GM12878 (cell line): ENCODE measurements around the gene ZER1.

Source experiments
- BRCA1 ChIP-seq: IDR thresholded peaks from 2 replicates; pipeline ENCODE4 v1.6.1; 2011; ENCODE audit warnings: low read depth, low read length, improper control_type of control experiment
- CHD2 ChIP-seq: IDR thresholded peaks from 2 replicates; pipeline ENCODE4 v1.6.1; 2011; ENCODE audit warnings: low read depth, low read length, improper control_type of control experiment, borderline replicate concordance
- HCFC1 ChIP-seq: fragments of 150-350 bp; IDR thresholded peaks from 2 replicates; pipeline ENCODE4 v1.6.1; 2014; ENCODE audit warnings: low read length
- POLR2A ChIP-seq: IDR thresholded peaks from 2 replicates; pipeline ENCODE4 v1.6.1; 2011; ENCODE audit warnings: low read depth, mild to moderate bottlenecking, low read length
- RAD21 ChIP-seq: IDR thresholded peaks from 2 replicates; pipeline ENCODE4 v1.6.1; 2011; ENCODE audit warnings: mild to moderate bottlenecking, low read depth, low read length, moderate library complexity; ENCODE audit not compliant: insufficient read depth
- SP1 ChIP-seq: IDR thresholded peaks from one replicate; pipeline ENCODE4 v1.6.1; 2011; ENCODE audit warnings: low read depth, low read length
- TCF7 ChIP-seq: IDR thresholded peaks from 2 replicates; pipeline ENCODE4 v1.6.1; 2014; ENCODE audit warnings: antibody characterized with exemption, borderline replicate concordance
- TF ChIP-seq, protein P1 (sequence below): fragments of 450-650 bp; IDR thresholded peaks from 2 replicates; pipeline ENCODE4 v1.6.1; 2018; ENCODE audit warnings: mild to moderate bottlenecking, low read depth, moderate library complexity; ENCODE audit not compliant: partially characterized antibody
- TF ChIP-seq, protein P2 (sequence below): IDR thresholded peaks from 2 replicates; pipeline ENCODE4 v1.6.1; 2011; ENCODE audit warnings: low read depth, mild to moderate bottlenecking, low read length, moderate library complexity, borderline replicate concordance; ENCODE audit errors: extremely low read depth
- TF ChIP-seq, protein P3 (sequence below): IDR thresholded peaks from 2 replicates; pipeline ENCODE4 v1.6.1; 2012; ENCODE audit warnings: low read depth, low read length, improper control_type of control experiment
- TF ChIP-seq, protein P4 (sequence below), 3 experiments: IDR thresholded peaks in 2 of 3; conservative IDR thresholded peaks in 1 of 3; 2 replicates each; pipeline ENCODE4 v1.5.1; 2011; ENCODE audit warnings: low read depth in 3 of 3, low read length in 3 of 3, mild to moderate bottlenecking in 3 of 3, control low read depth in 2 of 3, moderate library complexity in 2 of 3, inconsistent platforms in 1 of 3, mixed read lengths in 1 of 3; ENCODE audit not compliant: control insufficient read depth in 2 of 3, insufficient read depth in 1 of 3; ENCODE audit errors: extremely low read depth in 1 of 3
- TF ChIP-seq, protein P5 (sequence below): IDR thresholded peaks from 2 replicates; pipeline ENCODE4 v1.6.1; 2012; ENCODE audit warnings: low read length, inconsistent platforms

DNA sequence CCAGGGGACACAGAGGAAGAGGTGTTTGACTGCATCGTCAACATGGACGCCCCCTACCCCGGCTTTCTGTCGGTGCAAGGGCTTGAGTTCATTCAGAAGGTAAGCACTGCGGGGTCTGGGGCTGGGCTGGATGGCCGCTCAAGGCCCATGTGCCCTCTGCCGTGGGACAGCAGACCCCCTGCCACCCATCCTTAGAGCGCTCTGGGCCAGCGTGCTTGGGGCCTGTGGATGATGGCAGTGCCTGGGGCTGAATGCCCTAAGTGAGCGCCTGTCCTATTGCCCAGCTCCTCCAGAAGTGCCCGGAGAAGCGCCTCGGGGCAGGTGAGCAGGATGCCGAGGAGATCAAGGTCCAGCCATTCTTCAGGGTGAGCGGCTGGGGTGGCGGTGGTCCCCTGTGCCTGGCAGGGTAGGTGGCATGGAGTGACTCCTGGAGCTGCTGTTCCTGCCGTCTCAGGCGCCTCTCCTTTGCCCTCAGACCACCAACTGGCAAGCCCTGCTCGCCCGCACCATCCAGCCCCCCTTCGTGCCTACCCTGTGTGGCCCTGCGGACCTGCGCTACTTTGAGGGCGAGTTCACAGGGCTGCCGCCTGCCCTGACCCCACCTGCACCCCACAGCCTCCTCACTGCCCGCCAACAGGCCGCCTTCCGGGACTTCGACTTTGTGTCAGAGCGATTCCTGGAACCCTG, 51.7 kb downstream of the ZER1 start:
- no peak for TF ChIP-seq CHD2
- TF ChIP-seq BRCA1: no peak
- TF ChIP-seq, protein P1, sequence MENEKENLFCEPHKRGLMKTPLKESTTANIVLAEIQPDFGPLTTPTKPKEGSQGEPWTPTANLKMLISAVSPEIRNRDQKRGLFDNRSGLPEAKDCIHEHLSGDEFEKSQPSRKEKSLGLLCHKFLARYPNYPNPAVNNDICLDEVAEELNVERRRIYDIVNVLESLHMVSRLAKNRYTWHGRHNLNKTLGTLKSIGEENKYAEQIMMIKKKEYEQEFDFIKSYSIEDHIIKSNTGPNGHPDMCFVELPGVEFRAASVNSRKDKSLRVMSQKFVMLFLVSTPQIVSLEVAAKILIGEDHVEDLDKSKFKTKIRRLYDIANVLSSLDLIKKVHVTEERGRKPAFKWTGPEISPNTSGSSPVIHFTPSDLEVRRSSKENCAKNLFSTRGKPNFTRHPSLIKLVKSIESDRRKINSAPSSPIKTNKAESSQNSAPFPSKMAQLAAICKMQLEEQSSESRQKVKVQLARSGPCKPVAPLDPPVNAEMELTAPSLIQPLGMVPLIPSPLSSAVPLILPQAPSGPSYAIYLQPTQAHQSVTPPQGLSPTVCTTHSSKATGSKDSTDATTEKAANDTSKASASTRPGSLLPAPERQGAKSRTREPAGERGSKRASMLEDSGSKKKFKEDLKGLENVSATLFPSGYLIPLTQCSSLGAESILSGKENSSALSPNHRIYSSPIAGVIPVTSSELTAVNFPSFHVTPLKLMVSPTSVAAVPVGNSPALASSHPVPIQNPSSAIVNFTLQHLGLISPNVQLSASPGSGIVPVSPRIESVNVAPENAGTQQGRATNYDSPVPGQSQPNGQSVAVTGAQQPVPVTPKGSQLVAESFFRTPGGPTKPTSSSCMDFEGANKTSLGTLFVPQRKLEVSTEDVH: no peak
- TF ChIP-seq, protein P2, sequence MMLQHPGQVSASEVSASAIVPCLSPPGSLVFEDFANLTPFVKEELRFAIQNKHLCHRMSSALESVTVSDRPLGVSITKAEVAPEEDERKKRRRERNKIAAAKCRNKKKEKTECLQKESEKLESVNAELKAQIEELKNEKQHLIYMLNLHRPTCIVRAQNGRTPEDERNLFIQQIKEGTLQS: no peak
- TF ChIP-seq, protein P3, sequence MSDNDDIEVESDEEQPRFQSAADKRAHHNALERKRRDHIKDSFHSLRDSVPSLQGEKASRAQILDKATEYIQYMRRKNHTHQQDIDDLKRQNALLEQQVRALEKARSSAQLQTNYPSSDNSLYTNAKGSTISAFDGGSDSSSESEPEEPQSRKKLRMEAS: no peak
- TF ChIP-seq RAD21: no peak
- TF ChIP-seq SP1: no peak
- no peak for TF ChIP-seq TCF7
- TF ChIP-seq HCFC1: no peak
- TF ChIP-seq, protein P4, sequence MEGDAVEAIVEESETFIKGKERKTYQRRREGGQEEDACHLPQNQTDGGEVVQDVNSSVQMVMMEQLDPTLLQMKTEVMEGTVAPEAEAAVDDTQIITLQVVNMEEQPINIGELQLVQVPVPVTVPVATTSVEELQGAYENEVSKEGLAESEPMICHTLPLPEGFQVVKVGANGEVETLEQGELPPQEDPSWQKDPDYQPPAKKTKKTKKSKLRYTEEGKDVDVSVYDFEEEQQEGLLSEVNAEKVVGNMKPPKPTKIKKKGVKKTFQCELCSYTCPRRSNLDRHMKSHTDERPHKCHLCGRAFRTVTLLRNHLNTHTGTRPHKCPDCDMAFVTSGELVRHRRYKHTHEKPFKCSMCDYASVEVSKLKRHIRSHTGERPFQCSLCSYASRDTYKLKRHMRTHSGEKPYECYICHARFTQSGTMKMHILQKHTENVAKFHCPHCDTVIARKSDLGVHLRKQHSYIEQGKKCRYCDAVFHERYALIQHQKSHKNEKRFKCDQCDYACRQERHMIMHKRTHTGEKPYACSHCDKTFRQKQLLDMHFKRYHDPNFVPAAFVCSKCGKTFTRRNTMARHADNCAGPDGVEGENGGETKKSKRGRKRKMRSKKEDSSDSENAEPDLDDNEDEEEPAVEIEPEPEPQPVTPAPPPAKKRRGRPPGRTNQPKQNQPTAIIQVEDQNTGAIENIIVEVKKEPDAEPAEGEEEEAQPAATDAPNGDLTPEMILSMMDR (IDR thresholded peaks at IDR 0.05 in 2 of 3, conservative IDR thresholded peaks at IDR 0.05 in 1 of 3; ENCODE audit: control insufficient read depth in 2 of 3, extremely low read depth in 1 of 3, insufficient read depth in 1 of 3, low read depth in 3 of 3, low read length in 3 of 3): no peak
- TF ChIP-seq POLR2A: 0 out of 2 replicates have a peak, but pooled peaks have one; percentile 19
- TF ChIP-seq, protein P5, sequence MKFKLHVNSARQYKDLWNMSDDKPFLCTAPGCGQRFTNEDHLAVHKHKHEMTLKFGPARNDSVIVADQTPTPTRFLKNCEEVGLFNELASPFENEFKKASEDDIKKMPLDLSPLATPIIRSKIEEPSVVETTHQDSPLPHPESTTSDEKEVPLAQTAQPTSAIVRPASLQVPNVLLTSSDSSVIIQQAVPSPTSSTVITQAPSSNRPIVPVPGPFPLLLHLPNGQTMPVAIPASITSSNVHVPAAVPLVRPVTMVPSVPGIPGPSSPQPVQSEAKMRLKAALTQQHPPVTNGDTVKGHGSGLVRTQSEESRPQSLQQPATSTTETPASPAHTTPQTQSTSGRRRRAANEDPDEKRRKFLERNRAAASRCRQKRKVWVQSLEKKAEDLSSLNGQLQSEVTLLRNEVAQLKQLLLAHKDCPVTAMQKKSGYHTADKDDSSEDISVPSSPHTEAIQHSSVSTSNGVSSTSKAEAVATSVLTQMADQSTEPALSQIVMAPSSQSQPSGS: no peak
